Lung (tissue), 12 donors: ENCODE measurements around the gene DYSF. TPM values are rescaled to one million over a fixed set of nuclear protein-coding genes. Genes with fewer than 3 reads are reported as not detected.
A peak's percentile ranks its signal among the peaks of the same experiment; 100 is the strongest.

ENCODE experiments used
- ATAC-seq: fragments of 200-7000 bp; cut with Tn5 transposase; one replicate; pipeline ENCODE4 v1.9.1; 2020; ENCODE audit warnings: moderate number of reproducible peaks; ENCODE audit not compliant: insufficient read depth, low FRiP score
- DNase-seq, 3 donors: peaks; one replicate each; pipeline ENCODE4 v3.0.0-alpha.2; 2013 to 2017
- H3K27ac ChIP-seq, 2 donors: one replicate each; pipeline ENCODE4 v1.5.1; 2013; ENCODE audit warnings: mild to moderate bottlenecking in 2 of 2, moderate library complexity in 2 of 2, control low read depth in 1 of 2, inconsistent platforms in 1 of 2, low read depth in 1 of 2, low read length in 1 of 2
- H3K27me3 ChIP-seq, 3 donors: one replicate each; pipeline ENCODE4 v1.5.1; 2013; ENCODE audit warnings: low read length in 2 of 3; ENCODE audit not compliant: control insufficient read depth in 3 of 3, insufficient read depth in 3 of 3
- H3K36me3 ChIP-seq, 4 donors: one replicate each; pipeline ENCODE4 v1.5.1; 2013; ENCODE audit warnings: low read length in 4 of 4, mild to moderate bottlenecking in 1 of 4, moderate library complexity in 1 of 4; ENCODE audit not compliant: control insufficient read depth in 4 of 4, insufficient read depth in 4 of 4
- H3K4me1 ChIP-seq, 5 donors: one replicate each; pipeline ENCODE4 v1.5.1; 2013; ENCODE audit warnings: low read length in 5 of 5, mild to moderate bottlenecking in 2 of 5, moderate library complexity in 1 of 5; ENCODE audit not compliant: control insufficient read depth in 5 of 5, insufficient read depth in 5 of 5
- H3K4me3 ChIP-seq: one replicate; pipeline ENCODE4 v1.5.1; 2013; ENCODE audit warnings: mild to moderate bottlenecking, control low read depth, moderate library complexity
- H3K9ac ChIP-seq, 2 donors: one replicate each; pipeline ENCODE4 v1.5.1; 2013; ENCODE audit warnings: low read length in 2 of 2, control low read depth in 1 of 2; ENCODE audit not compliant: insufficient read depth in 1 of 2
- H3K9me3 ChIP-seq, 4 donors: one replicate each; pipeline ENCODE4 v1.5.1; 2013; ENCODE audit warnings: low read length in 3 of 4, mild to moderate bottlenecking in 1 of 4, moderate library complexity in 1 of 4; ENCODE audit not compliant: control insufficient read depth in 4 of 4, insufficient read depth in 3 of 4
- WGBS, 2 donors: extraction: QIAGEN DNeasy Blood & Tissue Kit; methylation state at CpG; one replicate each; pipeline ENCODE4 v1.1.7; 2013; 5-methylcytosine and 5-hydroxymethylcytosine counted together
- polyA plus RNA-seq, 2 donors: library from polyadenylated mRNA; stranded (reverse); fragments of 200-250 nt; gene quantifications; one replicate each; pipeline ENCODE4 v1.2.1, GENCODE V29; 2013
- total RNA-seq, 2 donors: library from RNA; depleted of rRNA in 1 of 2; stranded (reverse); fragments of >200 nt in 1 of 2; gene quantifications; one replicate each; pipeline ENCODE4 v1.2.1, GENCODE V29; 2014 to 2021
- TF ChIP-seq, protein P1 (sequence below): IDR thresholded peaks from 2 replicates; pipeline ENCODE4 v1.5.1; 2012; ENCODE audit warnings: mild to moderate bottlenecking; ENCODE audit errors: control extremely low read depth, extremely low read depth
- donor health status: control.
- donor health status: control.
- donor health status: Bipolar disorder and iron deficiency.
- donor health status: healthy.
- donor health status: DM: yes; HTN: yes; CAD: no.

The DYSF gene
- total and polyA plus RNA-seq, 4 donors, result 12.9 to 56.2 (median 40.0) TPM

DNA sequence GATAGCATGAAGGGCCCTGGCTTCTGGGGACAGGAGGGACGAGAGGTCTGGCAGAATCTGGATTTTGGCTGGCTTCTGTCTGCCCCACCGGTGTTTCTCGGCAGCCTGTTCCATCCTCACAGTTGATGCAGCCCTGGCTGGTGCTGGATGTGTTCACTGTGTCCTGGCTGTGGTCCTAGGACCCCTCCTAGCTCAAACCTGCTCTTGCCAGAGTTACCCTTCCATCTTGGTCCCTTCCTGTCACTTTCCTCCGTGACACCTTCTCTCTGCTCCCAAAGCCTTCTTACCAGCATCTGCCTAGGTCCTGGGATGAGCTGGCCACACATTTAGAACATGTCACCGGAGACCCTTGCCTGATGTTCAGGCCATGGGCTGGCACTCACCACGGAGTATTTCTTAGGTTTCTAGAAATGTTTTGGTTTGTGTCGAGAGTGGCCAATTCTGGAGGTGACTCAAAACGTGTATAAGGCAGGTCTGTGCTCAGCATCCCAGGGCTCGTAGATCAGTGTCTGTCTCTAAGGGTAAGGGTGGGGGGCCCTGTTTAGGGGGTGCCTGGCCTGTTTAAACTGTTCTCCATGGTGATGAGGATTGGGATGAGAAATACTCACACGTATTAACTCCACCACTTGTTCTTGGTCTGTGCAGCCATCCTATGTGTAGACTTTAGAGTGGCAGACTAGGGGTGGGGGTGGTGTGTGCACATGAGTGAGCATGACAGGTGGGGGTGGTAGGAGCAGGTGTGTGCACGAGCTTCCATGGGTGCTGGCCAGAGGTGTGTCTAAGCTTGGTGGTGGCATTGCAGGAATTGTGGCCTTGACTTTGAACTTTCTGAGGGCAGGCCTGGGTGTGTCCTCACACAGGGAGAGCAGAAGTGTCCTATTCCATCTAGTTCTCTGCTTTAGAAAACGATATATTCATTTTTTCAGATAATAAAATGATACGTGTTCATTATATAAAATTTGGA lies 162.7 kb downstream of the DYSF start:
- H3K9me3 ChIP-seq, result peaks cover 0 to 2% (median 0%) of the 10 kb centered on the region in 4 donors
- 83 to 94% methylated on average over 13 of the region's 13 CpGs for WGBS, 2 donors
- no peak overlapping the region for H3K4me3 ChIP-seq
- DNase-seq (peak in 1 of 3 donors; percentile 7), ATAC-seq (no peak)
- H3K4me1 ChIP-seq, result peaks cover 0 to 32% (median 12%) of the 10 kb centered on the region in 5 donors
- peak overlapping the region in 1 of 2 donors; percentile 37 for H3K9ac ChIP-seq
- no peaks in the 10 kb centered on the region for H3K27me3 ChIP-seq
- TF ChIP-seq, protein P1, sequence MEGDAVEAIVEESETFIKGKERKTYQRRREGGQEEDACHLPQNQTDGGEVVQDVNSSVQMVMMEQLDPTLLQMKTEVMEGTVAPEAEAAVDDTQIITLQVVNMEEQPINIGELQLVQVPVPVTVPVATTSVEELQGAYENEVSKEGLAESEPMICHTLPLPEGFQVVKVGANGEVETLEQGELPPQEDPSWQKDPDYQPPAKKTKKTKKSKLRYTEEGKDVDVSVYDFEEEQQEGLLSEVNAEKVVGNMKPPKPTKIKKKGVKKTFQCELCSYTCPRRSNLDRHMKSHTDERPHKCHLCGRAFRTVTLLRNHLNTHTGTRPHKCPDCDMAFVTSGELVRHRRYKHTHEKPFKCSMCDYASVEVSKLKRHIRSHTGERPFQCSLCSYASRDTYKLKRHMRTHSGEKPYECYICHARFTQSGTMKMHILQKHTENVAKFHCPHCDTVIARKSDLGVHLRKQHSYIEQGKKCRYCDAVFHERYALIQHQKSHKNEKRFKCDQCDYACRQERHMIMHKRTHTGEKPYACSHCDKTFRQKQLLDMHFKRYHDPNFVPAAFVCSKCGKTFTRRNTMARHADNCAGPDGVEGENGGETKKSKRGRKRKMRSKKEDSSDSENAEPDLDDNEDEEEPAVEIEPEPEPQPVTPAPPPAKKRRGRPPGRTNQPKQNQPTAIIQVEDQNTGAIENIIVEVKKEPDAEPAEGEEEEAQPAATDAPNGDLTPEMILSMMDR, result no peak
- no peaks in the 10 kb centered on the region for H3K36me3 ChIP-seq
- peak overlapping the region; percentile 55 to 87 for H3K27ac ChIP-seq

DNA sequence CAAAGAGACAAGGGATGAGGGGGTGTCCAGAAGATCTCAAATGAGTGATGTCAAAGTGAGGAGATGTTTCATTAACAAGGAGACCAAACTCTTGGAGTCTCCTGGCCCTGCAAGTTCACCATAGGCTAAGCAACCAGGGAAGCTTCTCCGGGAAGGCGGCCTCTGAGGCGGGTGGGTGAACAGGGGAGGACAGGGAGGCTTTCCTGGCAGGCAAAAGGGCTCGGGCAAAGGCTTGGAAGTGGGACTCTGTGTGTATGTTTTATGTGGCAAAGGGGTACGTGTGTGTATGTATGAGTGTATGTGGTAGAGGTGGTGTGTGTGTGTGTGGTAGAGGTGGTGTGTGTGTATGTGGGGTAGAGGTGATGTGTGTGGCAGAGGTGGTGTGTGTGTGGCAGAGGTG lies 163.9 kb downstream of the DYSF start:
- Histone ChIP-seq H3K9ac (no peak overlapping the region), H3K27me3 (no peaks in the 10 kb centered on the region), H3K36me3 (no peaks in the 10 kb centered on the region), H3K9me3 (peaks cover 0 to 2% (median 0%) of the 10 kb centered on the region in 4 donors), H3K27ac (no peak overlapping the region), H3K4me1 (peaks cover 0 to 32% (median 12%) of the 10 kb centered on the region in 5 donors), H3K4me3 (no peak overlapping the region)
- peak in 1 of 3 donors; percentile 5 for DNase-seq
- WGBS, 2 donors, result 97 to 98% methylated on average over 5 of the region's 5 CpGs
- TF ChIP-seq, protein P1, result no peak
- ATAC-seq, result no peak

DNA sequence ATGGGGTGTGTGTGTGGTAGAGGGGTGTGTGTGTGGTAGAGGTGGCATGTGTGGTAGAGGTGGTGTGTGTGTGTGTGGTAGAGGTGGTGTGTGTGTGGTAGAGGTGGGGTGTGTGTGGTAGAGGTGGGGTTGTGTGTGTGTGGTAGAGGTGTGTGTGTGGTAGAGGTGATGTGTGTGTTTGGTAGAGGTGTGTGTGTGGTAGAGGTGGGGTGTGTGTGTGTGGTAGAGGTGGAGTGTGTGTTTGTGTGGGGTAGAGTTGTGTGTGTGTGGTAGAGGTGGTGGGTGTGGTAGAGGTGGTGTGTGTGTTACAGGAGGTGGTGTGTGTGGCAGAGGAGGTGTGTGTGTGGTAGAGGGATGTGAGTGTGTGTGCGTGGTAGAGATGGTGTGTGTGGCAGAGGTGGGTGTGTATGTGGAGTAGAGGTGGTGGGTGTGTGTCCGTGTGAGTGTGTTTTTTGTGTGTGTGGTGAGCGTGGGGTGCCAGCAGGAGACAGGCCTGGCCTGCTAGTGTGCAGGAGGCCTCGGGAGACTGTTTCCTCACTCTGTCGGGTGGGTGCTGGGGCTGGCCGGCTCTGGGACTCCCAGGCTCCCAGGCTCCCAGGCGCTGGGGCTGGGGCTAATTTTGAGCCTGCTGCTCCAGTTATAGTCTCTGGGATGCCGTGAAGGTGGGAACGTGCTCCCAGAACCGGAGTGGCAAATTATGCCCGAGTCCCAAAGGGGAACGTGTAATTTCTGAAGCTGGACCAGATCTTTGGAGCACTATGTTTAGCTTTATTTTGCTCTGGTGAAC lies 165.2 kb downstream of the DYSF start:
- Histone ChIP-seq H3K9ac (no peak overlapping the region), H3K9me3 (peaks cover 0 to 2% (median 0%) of the 10 kb centered on the region in 4 donors), H3K4me3 (no peak overlapping the region), H3K36me3 (no peaks in the 10 kb centered on the region), H3K4me1 (peaks cover 0 to 31% (median 12%) of the 10 kb centered on the region in 5 donors), H3K27me3 (no peaks in the 10 kb centered on the region), H3K27ac (no peak overlapping the region)
- TF ChIP-seq, protein P1, result no peak
- DNase-seq (peak in 1 of 3 donors; percentile 13), ATAC-seq (no peak)
- 74 to 80% methylated on average over 12 of the region's 12 CpGs for WGBS, 2 donors
